ENCODE data around the gene C1QTNF2. TPM values are rescaled to one million over a fixed set of nuclear protein-coding genes. Genes with fewer than 3 reads are reported as not detected.

C1QTNF2 gene
- total RNA-seq, 2 donors from 2014 or later = 0.26 TPM; not detected in 1

- Histone ChIP-seq H3K4me1 (peaks cover 17% of the 10 kb centered on the region), H3K36me3 (replicated peaks in 1 of 2; ENCODE audit: insufficient read depth in 1 of 2, low read depth in 2 of 2) (no peaks in the 10 kb centered on the region), H3K27me3 (no peaks in the 10 kb centered on the region), H3K4me3 (no peak within 1 kb of the TSS), H3K27ac (no peak within 1 kb of the TSS), H3K9me3 (no peaks in the 10 kb centered on the region)
- 1 to 2% methylated on average over 28 to 71 of the region's 84 CpGs for WGBS, 2 donors
- DNase-seq (peak in 3 of 4 donors; percentile 16 to 41 (median 27)), ATAC-seq (peak; percentile 69)
- TF ChIP-seq POLR2A (IDR thresholded peaks at IDR 0.05) (no peak), CTCF (IDR thresholded peaks at IDR 0.05) (no peak)
- intact Hi-C loops (cut with DNase I) = no loop called here
Observed at GRCh38 chr5:160312134-160312959, 58.1 kb downstream of the C1QTNF2 start, which contains the start of gene CCNJL. CCNJL (minus strand) TSS chr5:160312564; CDS start chr5:160311923, 641 bp downstream.

- TF ChIP-seq CTCF (IDR thresholded peaks at IDR 0.05) = no peak
- no peak for TF ChIP-seq POLR2A (IDR thresholded peaks at IDR 0.05)
- Histone ChIP-seq H3K36me3 (replicated peaks in 1 of 2; ENCODE audit: insufficient read depth in 1 of 2, low read depth in 2 of 2) (no peaks in the 10 kb centered on the region), H3K4me3 (no peak overlapping the region), H3K9me3 (no peaks in the 10 kb centered on the region), H3K27me3 (no peaks in the 10 kb centered on the region), H3K27ac (no peak overlapping the region), H3K4me1 (peaks cover 17% of the 10 kb centered on the region)
- intact Hi-C loops (cut with DNase I) = no loop called here
- WGBS, 2 donors = 5 to 20% methylated on average over 16 to 45 of the region's 45 CpGs
- ATAC-seq = peak; percentile 33
- DNase-seq = peak in 1 of 4 donors; percentile 8
Observed at GRCh38 chr5:160311491-160312133, 58.8 kb downstream of the C1QTNF2 start.

GRCh38 chr5:160310552-160311295 is 59.7 kb downstream of the C1QTNF2 start:
- WGBS, 2 donors = 69 to 82% methylated on average over 4 of the region's 4 CpGs
- intact Hi-C loops (cut with DNase I) = no loop called here
- Histone ChIP-seq H3K27ac (no peak overlapping the region), H3K27me3 (no peaks in the 10 kb centered on the region), H3K9me3 (no peaks in the 10 kb centered on the region), H3K36me3 (replicated peaks in 1 of 2; ENCODE audit: insufficient read depth in 1 of 2, low read depth in 2 of 2) (no peaks in the 10 kb centered on the region), H3K4me1 (peaks cover 17% of the 10 kb centered on the region), H3K4me3 (no peak overlapping the region)
- no peak for ATAC-seq
- no peak for DNase-seq
- no peak for TF ChIP-seq POLR2A (IDR thresholded peaks at IDR 0.05)
- TF ChIP-seq CTCF (IDR thresholded peaks at IDR 0.05) = no peak

DNA sequence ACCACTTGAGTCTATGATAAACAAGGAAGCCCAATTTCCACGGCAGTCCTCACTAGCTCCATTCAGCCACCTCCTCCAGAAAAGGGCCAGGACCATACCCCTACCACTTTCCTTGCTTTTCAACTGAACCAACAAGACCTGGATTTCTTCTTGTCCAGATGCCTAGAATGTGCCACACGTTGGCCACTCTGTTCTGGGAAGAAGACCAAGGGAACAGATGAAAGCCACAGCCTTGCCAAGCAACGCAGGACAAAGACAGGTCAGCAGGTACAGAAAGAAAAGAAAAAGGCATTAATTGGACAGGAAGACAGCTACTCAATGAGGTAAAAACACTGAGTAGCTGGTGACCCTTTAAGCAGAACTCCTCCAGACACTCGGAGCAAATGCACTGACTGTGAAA is 60.3 kb downstream of the C1QTNF2 start:
- ATAC-seq = no peak
- Histone ChIP-seq H3K4me3 (no peak overlapping the region), H3K27me3 (no peaks in the 10 kb centered on the region), H3K36me3 (replicated peaks in 1 of 2; ENCODE audit: insufficient read depth in 1 of 2, low read depth in 2 of 2) (no peaks in the 10 kb centered on the region), H3K4me1 (peaks cover 17% of the 10 kb centered on the region), H3K9me3 (no peaks in the 10 kb centered on the region), H3K27ac (no peak overlapping the region)
- no peak for DNase-seq
- intact Hi-C loops (cut with DNase I) = no loop called here
- TF ChIP-seq POLR2A (IDR thresholded peaks at IDR 0.05) (no peak), CTCF (IDR thresholded peaks at IDR 0.05) (no peak)
- 56 to 63% methylated on average over 4 of the region's 4 CpGs for WGBS, 2 donors
